Uterus (tissue), 2 donors: ENCODE data around the gene APOL1.

Experiments
- CTCF ChIP-seq, 4 experiments: fragments of 200-600 bp in 2 of 4; fragments of 450-650 bp in 2 of 4; sonication (generic) in 2 of 4; IDR thresholded peaks; one replicate each; pipeline ENCODE4 v1.5.1; 2016 to 2019; ENCODE audit warnings: antibody characterized with exemption in 4 of 4, mild to moderate bottlenecking in 2 of 4, moderate library complexity in 1 of 4
- POLR2A ChIP-seq, 2 donors: fragments of 450-650 bp; IDR thresholded peaks; one replicate each; pipeline ENCODE4 v1.6.1; 2016; ENCODE audit warnings: antibody characterized with exemption in 2 of 2, mild to moderate bottlenecking in 1 of 2, moderate library complexity in 1 of 2

GRCh38 chr22:36218648-36219193 lies 34.2 kb upstream of the APOL1 start:
- TF ChIP-seq CTCF (IDR thresholded peaks at IDR 0.05) (no peak), POLR2A (IDR thresholded peaks at IDR 0.05) (no peak)
